Endothelial cell of umbilical vein (primary cell): ENCODE measurements around the gene AMMECR1. TPM values are rescaled to one million over a fixed set of nuclear protein-coding genes. Genes with fewer than 3 reads are reported as not detected.

Experiments used
- BruUV-seq: library from RNA; stranded (reverse); fragments of 400-500 nt; replicated peaks from 2 replicates; lab custom pipeline; 2021; lab: Mats Ljungman, UMichigan
- CTCF ChIA-PET: fragments of 300-600, 350-600 bp; sonication (Branson Sonifier 250); formaldehyde crosslinking; loops from one replicate; lab custom pipeline; 2021; ENCODE audit warnings: antibody characterized with exemption, inconsistent platforms; lab: Charles Lee
- POLR2A ChIA-PET: fragments of 300-600, 350-600 bp; sonication (Branson Sonifier 250); formaldehyde crosslinking; loops from one replicate; lab custom pipeline; 2021; ENCODE audit warnings: antibody characterized with exemption, inconsistent platforms; lab: Charles Lee
- DNase-seq: peaks from one replicate; pipeline ENCODE4 v3.0.0-alpha.2; 2011; ENCODE audit warnings: low read depth, low spot score
- FAIRE-seq: peaks from 2 replicates; lab custom pipeline; 2011; peaks lifted over from hg19 to GRCh38; lab: Jason Lieb, UNC
- H2AFZ ChIP-seq: 2 replicates; pipeline ENCODE4 v1.6.0; 2012; ENCODE audit warnings: low read depth, low read length, control low read depth, inconsistent platforms
- H3K27ac ChIP-seq: 2 replicates; pipeline ENCODE4 v1.5.1; 2011; ENCODE audit warnings: low read depth, mild to moderate bottlenecking, control low read depth, low read length, moderate library complexity; ENCODE audit not compliant: insufficient read depth
- H3K27me3 ChIP-seq, 2 experiments: 2 replicates each; pipeline versions ENCODE4 v1.6.0 to v1.6.1; 2011; ENCODE audit warnings: low read length in 2 of 2, mixed read lengths in 1 of 2; ENCODE audit not compliant: control insufficient read depth in 2 of 2, insufficient read depth in 2 of 2
- H3K36me3 ChIP-seq, 2 experiments: 2 replicates in 1 of 2; 3 replicates in 1 of 2; pipeline ENCODE4 v1.5.1; 2011; ENCODE audit warnings: low read length in 2 of 2, mild to moderate bottlenecking in 1 of 2, moderate library complexity in 1 of 2; ENCODE audit not compliant: control insufficient read depth in 2 of 2, insufficient read depth in 2 of 2; ENCODE audit errors: extremely low read depth in 1 of 2
- H3K4me1 ChIP-seq: 3 replicates; pipeline ENCODE4 v1.5.1; 2011; ENCODE audit warnings: mild to moderate bottlenecking, low read length; ENCODE audit not compliant: control insufficient read depth, insufficient read depth; ENCODE audit errors: extremely low read depth
- H3K4me2 ChIP-seq: 2 replicates; pipeline ENCODE4 v1.6.1; 2011; ENCODE audit warnings: low read length, control low read depth, mixed read lengths; ENCODE audit not compliant: insufficient read depth
- H3K4me3 ChIP-seq, 3 experiments: fragments of 200-600 bp in 1 of 3; sonication (generic), shearing (Covaris generic) in 1 of 3; replicated peaks in 1 of 3; 2 replicates each; pipeline ENCODE4 v1.5.1; 2011 to 2016; ENCODE audit warnings: control low read depth in 3 of 3, low read length in 3 of 3, mild to moderate bottlenecking in 2 of 3, inconsistent platforms in 1 of 3, low read depth in 1 of 3, moderate library complexity in 1 of 3; ENCODE audit not compliant: insufficient read depth in 1 of 3
- H3K79me2 ChIP-seq: 2 replicates; pipeline ENCODE4 v1.6.0; 2012; ENCODE audit warnings: low read length, inconsistent platforms; ENCODE audit not compliant: control insufficient read depth, insufficient read depth
- H3K9ac ChIP-seq: replicated peaks from 2 replicates; pipeline ENCODE3; 2011; ENCODE audit warnings: low read length, control low read depth; ENCODE audit not compliant: insufficient read depth; ENCODE audit errors: extremely low read depth
- H3K9me1 ChIP-seq: replicated peaks from 3 replicates; pipeline ENCODE4 v1.6.0; 2011; ENCODE audit warnings: mild to moderate bottlenecking, low read length; ENCODE audit not compliant: control insufficient read depth, insufficient read depth; ENCODE audit errors: extremely low read depth
- H3K9me3 ChIP-seq: replicated peaks from 2 replicates; pipeline ENCODE4 v1.5.1; 2012; ENCODE audit warnings: low read length, inconsistent platforms; ENCODE audit not compliant: control insufficient read depth, insufficient read depth
- H4K20me1 ChIP-seq: replicated peaks from 2 replicates; pipeline ENCODE3; 2011; ENCODE audit warnings: mild to moderate bottlenecking, low read length; ENCODE audit not compliant: control insufficient read depth, insufficient read depth; ENCODE audit errors: extremely low read depth
- CTCF ChIP-seq, 2 donors: IDR thresholded peaks; 1 replicate in 1 of 2; 2 replicates in 1 of 2; pipeline ENCODE4 v1.5.1; 2011; ENCODE audit warnings: low read length in 2 of 2, mild to moderate bottlenecking in 2 of 2, moderate library complexity in 2 of 2, control low read depth in 1 of 2, inconsistent platforms in 1 of 2, low read depth in 1 of 2; ENCODE audit not compliant: insufficient read depth in 1 of 2; ENCODE audit errors: extremely low read depth in 1 of 2
- EZH2 ChIP-seq: IDR thresholded peaks from 2 replicates; pipeline ENCODE4 v1.6.1; 2012; ENCODE audit warnings: borderline replicate concordance, low read depth, mild to moderate bottlenecking, moderate library complexity, low read length, inconsistent platforms; ENCODE audit not compliant: severe bottlenecking
- FOS ChIP-seq: IDR thresholded peaks from 2 replicates; pipeline ENCODE4 v1.6.1; 2011; ENCODE audit warnings: mild to moderate bottlenecking, low read length, moderate library complexity, borderline replicate concordance; ENCODE audit not compliant: insufficient read depth
- GATA2 ChIP-seq: IDR thresholded peaks from 2 replicates; pipeline ENCODE4 v1.7.0; 2011; ENCODE audit warnings: low read depth, mild to moderate bottlenecking, moderate library complexity, mixed read lengths, low read length; ENCODE audit not compliant: insufficient read length, insufficient read depth
- JUN ChIP-seq: IDR thresholded peaks from 2 replicates; pipeline ENCODE4 v1.6.1; 2011; ENCODE audit warnings: borderline replicate concordance, low read depth; ENCODE audit not compliant: insufficient read length, insufficient read depth
- MAX ChIP-seq: IDR thresholded peaks from 2 replicates; pipeline ENCODE4 v1.6.1; 2011; ENCODE audit not compliant: insufficient read depth, insufficient read length
- MYC ChIP-seq: IDR thresholded peaks from one replicate; pipeline ENCODE4 v1.6.1; 2011; ENCODE audit warnings: mild to moderate bottlenecking, low read depth, low read length
- POLR2A ChIP-seq: IDR thresholded peaks from 2 replicates; pipeline ENCODE4 v1.6.1; 2012; ENCODE audit warnings: low read depth, mild to moderate bottlenecking, control low read depth, low read length
- POLR2AphosphoS5 ChIP-seq: IDR thresholded peaks from 2 replicates; pipeline ENCODE4 v1.6.1; 2012; ENCODE audit warnings: low read depth, mild to moderate bottlenecking, control low read depth, low read length, moderate library complexity; ENCODE audit not compliant: insufficient read depth
- dilution Hi-C: fragments of 300-500 bp; cut with MboI; formaldehyde crosslinking; loops from one replicate; pipeline ENCODE4 v1.15.0; 2019; ENCODE audit warnings: low sequenced_read_pairs; ENCODE audit not compliant: extremely low pct_ligation_motif_present
- intact Hi-C: fragments of 100-400 bp; cut with micrococcal nuclease; formaldehyde crosslinking; loops from one replicate; pipeline ENCODE4 v1.10.0; 2022
- polyA plus RNA-seq, 4 experiments: library from polyadenylated mRNA; depleted of rRNA in 3 of 4; stranded (reverse) in 3 of 4; unstranded in 1 of 4; fragments of >200 nt; gene quantifications; 2 replicates each; pipeline versions ENCODE4 v1.2.1 to v1.2.3, GENCODE V29; 2011 to 2012; ENCODE audit warnings: missing spikeins in 1 of 4
- total RNA-seq: library from RNA; stranded (reverse); gene quantifications from 2 replicates; pipeline ENCODE4 v1.2.3, GENCODE V29; 2021

AMMECR1 gene
- total and polyA plus RNA-seq, 2 donors (not counting 3 experiments of a cell fraction or from before 2014, with no cell fraction given), result 3.6 to 6.9 TPM

GRCh38 chrX:110267874-110268273, 50.0 kb downstream of the AMMECR1 start:
- peak; percentile 95 for FAIRE-seq
- DNase-seq, result peak; percentile 42

More at GRCh38 chrX:110267874-110268273, 50.0 kb downstream of the AMMECR1 start:
- no TSS peak for BruUV-seq
- Histone ChIP-seq H3K79me2 (no peaks in the 10 kb centered on the region), H3K4me3 (no peak overlapping the region), H3K27me3 (no peaks in the 10 kb centered on the region), H3K4me1 (peaks cover 15% of the 10 kb centered on the region), H2AFZ (no peak overlapping the region), H4K20me1 (no peaks in the 10 kb centered on the region), H3K9me1 (no peaks in the 10 kb centered on the region), H3K4me2 (peak overlapping the region; percentile 17), H3K9me3 (no peaks in the 10 kb centered on the region), H3K36me3 (no peaks in the 10 kb centered on the region), H3K9ac (no peak overlapping the region), H3K27ac (no peak overlapping the region)
- CTCF ChIA-PET, result interaction anchor here (1.3 kb wide), 1 partner anchor 10 kb away, joined by 3 read pairs; no protein-coding TSS in a partner anchor
- TF ChIP-seq MYC (no peak), CTCF (IDR thresholded peaks at IDR 0.05; ENCODE audit: extremely low read depth in 1 of 2, insufficient read depth in 1 of 2, low read depth in 1 of 2, low read length in 2 of 2) (no peak), FOS (no peak), GATA2 (no peak), JUN (no peak), POLR2AphosphoS5 (no peak), MAX (no peak), EZH2 (no peak), POLR2A (no peak)
- dilution Hi-C loops, result no loop called here
- POLR2A ChIA-PET, result no interaction called here
- intact Hi-C loops, result no loop called here
